Measurements from ENCODE around the gene PARVG. TPM values are rescaled to one million over a fixed set of nuclear protein-coding genes. Genes with fewer than 3 reads are reported as not detected.

The PARVG gene
- total and polyA plus RNA-seq, 9 of the 15 experiments (the other 6 are each of a cell fraction or from before 2014, with no cell fraction given), result 0.35 TPM; not detected in 8

DNA sequence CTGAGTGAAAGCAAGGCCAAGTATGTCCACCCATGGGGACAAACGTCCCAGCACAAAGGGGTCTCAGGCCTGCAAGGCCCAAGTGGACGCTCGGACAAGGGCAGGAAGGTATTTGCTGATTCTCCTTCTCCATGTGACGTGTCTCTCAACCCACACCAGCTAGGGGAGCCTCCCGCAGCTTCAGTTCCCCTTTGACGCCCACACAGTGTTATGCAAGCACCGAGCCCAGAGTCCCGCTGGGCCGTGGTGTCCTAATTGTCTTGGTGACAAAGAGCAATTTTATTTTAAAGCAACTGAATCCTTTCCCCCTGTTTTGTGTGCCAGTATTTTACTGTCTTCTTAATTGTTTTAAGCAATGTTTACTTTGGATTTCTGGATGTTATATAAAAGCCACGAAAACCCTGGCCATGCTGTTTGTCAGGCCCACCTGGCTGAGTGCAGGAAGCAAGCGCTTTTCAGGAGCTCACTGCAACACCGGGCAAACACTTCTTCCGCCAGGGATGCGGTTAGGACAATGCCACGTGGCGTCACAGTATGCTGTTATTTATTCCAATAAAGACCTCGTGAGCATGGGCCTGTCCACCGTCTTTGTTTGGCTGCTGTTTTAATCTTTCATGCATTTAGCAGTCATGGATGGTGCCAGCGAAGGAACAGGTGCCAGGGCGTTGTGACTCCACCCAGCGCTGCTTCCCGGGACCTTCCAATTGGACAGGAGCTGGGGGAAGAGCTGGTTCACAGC, 8.2 kb upstream of the PARVG start (continued):
- TF ChIP-seq JUNB (CRISPR knock-in tag; conservative IDR thresholded peaks at IDR 0.05), result no peak
- TF ChIP-seq SAP30 (IDR thresholded peaks at IDR 0.05; ENCODE audit: borderline replicate concordance, insufficient read depth, low read depth, low read length, poor library complexity, severe bottlenecking), result no peak
- TF ChIP-seq, protein P1, sequence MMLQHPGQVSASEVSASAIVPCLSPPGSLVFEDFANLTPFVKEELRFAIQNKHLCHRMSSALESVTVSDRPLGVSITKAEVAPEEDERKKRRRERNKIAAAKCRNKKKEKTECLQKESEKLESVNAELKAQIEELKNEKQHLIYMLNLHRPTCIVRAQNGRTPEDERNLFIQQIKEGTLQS (IDR thresholded peaks at IDR 0.05), result no peak
- TF ChIP-seq, protein P1 (CRISPR knock-in tag; conservative IDR thresholded peaks at IDR 0.05), result no peak
- no peak for TF ChIP-seq TEAD4 (IDR thresholded peaks at IDR 0.05; ENCODE audit: low read length)
- TF ChIP-seq TEAD4 (CRISPR knock-in tag; IDR thresholded peaks at IDR 0.05; ENCODE audit: borderline replicate concordance), result no peak
- TF ChIP-seq, protein P2, sequence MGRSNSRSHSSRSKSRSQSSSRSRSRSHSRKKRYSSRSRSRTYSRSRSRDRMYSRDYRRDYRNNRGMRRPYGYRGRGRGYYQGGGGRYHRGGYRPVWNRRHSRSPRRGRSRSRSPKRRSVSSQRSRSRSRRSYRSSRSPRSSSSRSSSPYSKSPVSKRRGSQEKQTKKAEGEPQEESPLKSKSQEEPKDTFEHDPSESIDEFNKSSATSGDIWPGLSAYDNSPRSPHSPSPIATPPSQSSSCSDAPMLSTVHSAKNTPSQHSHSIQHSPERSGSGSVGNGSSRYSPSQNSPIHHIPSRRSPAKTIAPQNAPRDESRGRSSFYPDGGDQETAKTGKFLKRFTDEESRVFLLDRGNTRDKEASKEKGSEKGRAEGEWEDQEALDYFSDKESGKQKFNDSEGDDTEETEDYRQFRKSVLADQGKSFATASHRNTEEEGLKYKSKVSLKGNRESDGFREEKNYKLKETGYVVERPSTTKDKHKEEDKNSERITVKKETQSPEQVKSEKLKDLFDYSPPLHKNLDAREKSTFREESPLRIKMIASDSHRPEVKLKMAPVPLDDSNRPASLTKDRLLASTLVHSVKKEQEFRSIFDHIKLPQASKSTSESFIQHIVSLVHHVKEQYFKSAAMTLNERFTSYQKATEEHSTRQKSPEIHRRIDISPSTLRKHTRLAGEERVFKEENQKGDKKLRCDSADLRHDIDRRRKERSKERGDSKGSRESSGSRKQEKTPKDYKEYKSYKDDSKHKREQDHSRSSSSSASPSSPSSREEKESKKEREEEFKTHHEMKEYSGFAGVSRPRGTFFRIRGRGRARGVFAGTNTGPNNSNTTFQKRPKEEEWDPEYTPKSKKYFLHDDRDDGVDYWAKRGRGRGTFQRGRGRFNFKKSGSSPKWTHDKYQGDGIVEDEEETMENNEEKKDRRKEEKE (IDR thresholded peaks at IDR 0.05; ENCODE audit: borderline replicate concordance in 1 of 2, control insufficient read depth in 1 of 2, low read depth in 2 of 2, low read length in 1 of 2), result no peak
- no peak for TF ChIP-seq SIN3B (IDR thresholded peaks at IDR 0.05; ENCODE audit: low read depth)
- TF ChIP-seq EGR1 (conservative IDR thresholded peaks at IDR 0.05), result peak; percentile 77
- no peak for TF ChIP-seq BRD9 (IDR thresholded peaks at IDR 0.05; ENCODE audit: low read depth, partially characterized antibody)
- TF ChIP-seq TEAD1 (CRISPR knock-in tag; IDR thresholded peaks at IDR 0.05), result no peak
- TF ChIP-seq RNF2 (IDR thresholded peaks at IDR 0.05), result no peak
- TF ChIP-seq CREM (IDR thresholded peaks at IDR 0.05; ENCODE audit: low read depth), result 0 out of 2 replicates have a peak, but pooled peaks have one; percentile 32
- TF ChIP-seq NR2C2 (CRISPR knock-in tag; IDR thresholded peaks at IDR 0.05), result no peak
- TF ChIP-seq NR2C2 (tag; IDR thresholded peaks at IDR 0.05), result no peak
- TF ChIP-seq, protein P3, sequence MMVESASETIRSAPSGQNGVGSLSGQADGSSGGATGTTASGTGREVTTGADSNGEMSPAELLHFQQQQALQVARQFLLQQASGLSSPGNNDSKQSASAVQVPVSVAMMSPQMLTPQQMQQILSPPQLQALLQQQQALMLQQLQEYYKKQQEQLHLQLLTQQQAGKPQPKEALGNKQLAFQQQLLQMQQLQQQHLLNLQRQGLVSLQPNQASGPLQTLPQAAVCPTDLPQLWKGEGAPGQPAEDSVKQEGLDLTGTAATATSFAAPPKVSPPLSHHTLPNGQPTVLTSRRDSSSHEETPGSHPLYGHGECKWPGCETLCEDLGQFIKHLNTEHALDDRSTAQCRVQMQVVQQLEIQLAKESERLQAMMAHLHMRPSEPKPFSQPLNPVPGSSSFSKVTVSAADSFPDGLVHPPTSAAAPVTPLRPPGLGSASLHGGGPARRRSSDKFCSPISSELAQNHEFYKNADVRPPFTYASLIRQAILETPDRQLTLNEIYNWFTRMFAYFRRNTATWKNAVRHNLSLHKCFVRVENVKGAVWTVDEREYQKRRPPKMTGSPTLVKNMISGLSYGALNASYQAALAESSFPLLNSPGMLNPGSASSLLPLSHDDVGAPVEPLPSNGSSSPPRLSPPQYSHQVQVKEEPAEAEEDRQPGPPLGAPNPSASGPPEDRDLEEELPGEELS (CRISPR knock-in tag; IDR thresholded peaks at IDR 0.05; ENCODE audit: borderline replicate concordance), result no peak
- TF ChIP-seq KLF16 (IDR thresholded peaks at IDR 0.05), result no peak
- TF ChIP-seq KDM4B (IDR thresholded peaks at IDR 0.05; ENCODE audit: borderline replicate concordance in 2 of 2, low read depth in 1 of 2), result no peak
- TF ChIP-seq FOXK1 (CRISPR knock-in tag; IDR thresholded peaks at IDR 0.05; ENCODE audit: borderline replicate concordance), result no peak

Measured in K562 (cell line).